HG02885 (cell line): ENCODE data around the gene TTLL7.

Experiments used
- ATAC-seq: cut with Tn5 transposase; IDR thresholded peaks from one replicate; pipeline ENCODE4 v1.9.1; 2021; ENCODE audit warnings: mild to moderate bottlenecking; ENCODE audit not compliant: unreplicated experiment, poor library complexity

The TTLL7 gene

DNA sequence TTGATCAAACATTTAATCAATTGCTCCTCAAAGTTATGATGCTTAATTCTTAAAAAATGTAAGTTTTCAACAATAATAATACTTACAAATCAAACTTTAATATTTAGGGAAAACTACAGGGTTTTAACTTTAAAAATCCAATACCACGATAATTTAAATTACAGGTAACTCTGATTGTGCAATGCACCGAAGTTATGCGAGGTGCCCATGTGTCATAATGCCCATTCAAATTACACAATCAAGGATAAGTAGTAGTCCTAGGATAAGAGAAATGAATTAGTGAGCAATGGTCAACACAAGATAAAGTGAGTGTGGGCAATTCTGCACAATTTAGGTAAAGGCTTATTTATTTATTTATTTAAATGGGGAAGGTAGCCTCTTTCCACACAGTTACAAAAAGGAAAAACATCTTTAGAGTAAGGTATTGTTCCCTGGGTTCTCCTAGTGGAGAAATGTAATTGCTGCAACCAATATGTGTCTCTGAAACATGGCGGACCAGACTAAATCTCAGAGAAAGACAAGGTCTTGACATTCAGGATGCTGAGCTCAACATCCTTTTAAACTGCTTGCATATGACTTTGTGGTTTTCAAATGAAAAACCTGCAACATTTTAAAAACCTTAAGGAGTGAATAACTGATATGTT is 164.2 kb downstream of the TTLL7 start:
- no peak for ATAC-seq

DNA sequence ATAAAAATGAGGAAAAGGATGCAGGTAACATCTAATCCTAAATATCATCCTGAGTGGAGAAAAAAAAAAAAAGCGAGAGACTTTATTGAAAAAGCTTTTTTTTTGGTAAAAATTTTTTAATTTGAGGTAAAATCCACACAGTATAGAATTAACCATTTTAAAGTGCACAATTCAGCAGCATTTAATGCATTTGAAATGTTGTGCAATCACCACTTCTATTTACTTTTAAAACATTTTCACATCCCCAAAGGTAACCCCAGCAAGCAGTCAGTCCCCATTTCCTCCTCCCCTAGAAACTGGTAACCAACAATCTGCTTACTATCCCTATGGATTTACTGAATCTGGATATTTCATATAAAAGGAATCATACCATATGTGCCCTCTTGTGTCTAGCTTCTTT is 166.7 kb downstream of the TTLL7 start:
- ATAC-seq, result no peak

DNA sequence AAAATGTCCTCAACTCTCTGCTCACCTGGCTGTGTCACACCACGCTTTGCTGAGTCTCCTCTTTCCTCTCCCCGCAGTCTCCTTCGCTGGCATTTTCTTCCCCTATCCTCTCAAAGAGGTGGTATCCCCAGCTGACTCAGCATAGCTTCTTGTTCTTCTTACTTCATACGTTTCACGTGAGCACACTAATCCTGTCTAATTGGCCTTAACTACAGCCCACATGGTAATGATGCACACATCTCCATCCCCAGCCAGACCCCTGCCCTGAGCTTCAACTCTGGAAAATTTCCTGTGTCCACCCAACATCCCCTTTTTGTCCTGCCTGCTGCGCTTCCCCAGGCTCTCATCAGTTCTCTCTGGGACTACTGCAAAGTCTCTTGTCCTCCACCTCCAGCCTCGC is 169.8 kb downstream of the TTLL7 start:
- ATAC-seq, result no peak

DNA sequence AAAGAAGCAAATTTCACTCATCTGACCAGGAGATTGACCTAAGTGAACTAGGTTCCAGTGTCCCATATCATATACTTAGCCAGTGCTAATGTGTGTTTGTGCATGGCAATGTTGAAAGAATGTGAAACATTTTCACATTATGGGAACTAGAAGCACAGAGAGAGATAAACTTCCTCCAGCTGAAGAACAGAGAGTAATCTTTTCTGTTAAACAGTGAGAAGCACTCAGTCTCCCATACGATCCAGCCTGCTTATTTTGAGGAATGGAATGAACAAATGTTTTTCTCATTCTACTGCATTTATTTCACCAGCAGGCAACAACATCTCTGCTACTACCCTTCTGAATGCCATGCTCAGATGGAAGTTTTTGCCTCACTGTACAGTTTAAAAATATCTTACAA is 170.5 kb downstream of the TTLL7 start:
- ATAC-seq, result no peak

DNA sequence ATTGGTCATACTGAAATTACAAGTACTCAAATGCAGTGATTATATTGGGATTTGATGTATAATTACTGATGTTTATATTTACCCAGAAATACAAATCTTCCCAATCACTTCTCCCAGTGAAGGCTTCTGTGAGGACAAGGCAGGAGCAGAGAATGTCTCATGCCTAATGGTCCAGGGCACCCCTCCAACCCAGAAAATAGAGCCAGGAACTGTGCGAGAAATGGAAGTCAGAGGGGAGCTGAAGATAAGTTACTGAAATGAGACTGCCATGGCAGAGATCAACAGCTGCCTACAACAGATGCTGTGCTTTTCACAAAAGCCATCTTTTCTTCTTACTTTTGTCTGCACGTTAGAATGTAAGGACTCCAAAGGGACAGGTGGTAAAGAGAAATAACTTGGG is 171.2 kb downstream of the TTLL7 start:
- ATAC-seq, result no peak

DNA sequence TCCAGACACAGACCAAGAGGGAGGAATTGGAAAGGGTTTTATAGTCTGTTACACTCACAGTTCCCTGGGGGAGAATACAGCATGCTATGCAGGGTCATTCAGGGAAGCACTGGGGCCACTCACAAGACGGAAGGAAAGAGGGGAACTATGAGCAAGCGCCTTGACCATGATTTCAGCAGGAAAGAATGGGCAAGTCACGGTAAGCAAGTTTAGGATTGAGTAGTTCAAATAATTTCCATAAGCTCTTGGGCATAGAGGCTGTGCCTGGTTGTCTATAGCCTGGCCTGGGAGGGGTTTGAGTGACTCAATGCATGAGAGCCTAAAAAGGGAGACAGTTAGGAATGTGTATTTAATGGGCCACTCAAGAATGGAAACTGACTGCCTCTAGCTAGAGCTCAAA is 176.7 kb downstream of the TTLL7 start:
- no peak for ATAC-seq

DNA sequence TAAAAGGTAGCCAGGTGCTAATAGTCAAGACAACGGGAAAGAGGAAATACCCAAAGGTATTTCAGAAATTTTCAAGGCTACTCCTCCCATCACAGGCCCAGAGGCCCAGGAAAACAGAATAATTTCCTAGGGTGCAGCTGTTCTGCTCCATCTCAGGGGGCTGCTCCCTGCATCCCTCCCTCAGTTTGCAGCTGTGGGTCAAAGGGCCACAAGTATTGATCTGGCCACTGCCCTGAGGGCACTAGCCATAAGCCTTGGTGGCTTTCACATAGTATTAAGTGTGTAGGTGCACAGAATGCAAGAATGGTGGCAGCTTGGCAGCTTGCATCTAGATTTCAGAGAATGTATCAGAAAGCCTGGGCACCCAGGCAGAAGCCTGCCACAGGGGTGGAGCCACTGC is 179.5 kb downstream of the TTLL7 start:
- no peak for ATAC-seq

DNA sequence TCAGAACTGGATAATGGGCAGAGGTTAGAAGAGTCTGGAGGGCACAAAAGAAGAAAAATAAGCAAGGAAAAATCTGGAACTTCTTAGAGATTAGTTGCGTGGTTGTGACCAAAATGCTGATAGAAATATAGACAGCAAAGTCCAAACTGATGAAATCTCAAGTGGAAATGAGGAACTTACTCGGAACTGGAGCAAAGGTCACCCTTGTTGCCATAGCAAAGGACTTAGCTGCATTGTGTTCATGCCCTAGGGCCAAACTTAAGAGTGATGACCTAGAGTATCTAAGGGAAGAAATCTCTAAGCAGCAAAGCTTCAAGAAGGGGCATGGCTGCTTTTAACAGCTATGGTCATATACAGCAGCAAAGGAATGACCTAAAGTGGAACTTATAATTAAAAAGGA is 180.0 kb downstream of the TTLL7 start:
- no peak for ATAC-seq

DNA sequence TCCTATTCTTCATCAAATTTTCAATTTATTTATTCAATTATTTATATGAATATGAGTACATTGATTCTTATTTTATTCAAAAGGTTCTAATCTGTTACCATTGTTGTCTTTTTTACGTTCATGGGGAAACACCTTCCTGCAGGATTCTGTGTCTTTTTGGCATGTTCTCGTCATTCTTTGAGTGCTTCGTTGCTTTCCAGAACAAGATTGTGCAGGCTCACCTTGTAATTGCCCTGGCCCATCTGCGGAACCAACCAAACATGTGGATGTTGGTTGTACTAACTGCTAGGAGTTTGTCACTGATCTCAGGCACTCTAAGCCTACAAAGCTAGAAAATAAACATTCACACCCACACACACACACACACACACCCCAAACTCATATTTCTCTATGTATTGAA is 182.1 kb downstream of the TTLL7 start:
- ATAC-seq, result no peak

DNA sequence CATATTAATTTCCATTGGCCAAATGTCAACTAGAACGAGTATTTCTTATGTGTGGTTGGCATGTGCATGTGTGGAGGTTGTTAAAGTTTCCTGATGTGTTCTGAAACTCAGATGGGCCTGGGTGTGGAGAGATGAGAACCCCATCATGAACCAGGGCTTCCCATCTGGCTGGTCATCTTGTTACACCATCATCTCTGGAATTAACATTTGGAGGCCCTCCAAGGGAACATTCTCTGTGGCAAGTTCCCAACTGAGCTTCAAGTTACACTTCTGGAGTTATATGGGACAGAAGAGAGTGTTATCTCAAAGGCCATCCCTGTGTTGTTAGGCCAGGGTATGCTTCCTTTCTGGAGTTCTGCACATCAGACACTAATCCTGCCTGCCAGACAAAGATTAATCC is 183.6 kb downstream of the TTLL7 start:
- no peak for ATAC-seq
